Hepatocyte (in vitro differentiated cells): Measurements from ENCODE around the gene LUC7L2. TPM values are rescaled to one million over a fixed set of nuclear protein-coding genes. Genes with fewer than 3 reads are reported as not detected.

Experiments
- DNase-seq: peaks from one replicate; pipeline ENCODE4 v3.0.0-alpha.2; 2016; ENCODE audit warnings: low spot score
- H2AFZ ChIP-seq: fragments of 200-600 bp; sonication (generic); 2 replicates; pipeline ENCODE4 v1.6.0; 2016; ENCODE audit warnings: antibody characterized with exemption, mild to moderate bottlenecking
- H3K27ac ChIP-seq: fragments of 200-600 bp; sonication (generic); 2 replicates; pipeline ENCODE4 v1.5.1; 2016; ENCODE audit warnings: mild to moderate bottlenecking
- H3K27me3 ChIP-seq: fragments of 200-600 bp; sonication (generic); 2 replicates; pipeline ENCODE4 v1.6.1; 2016
- H3K36me3 ChIP-seq: fragments of 200-600 bp; sonication (generic); replicated peaks from 2 replicates; pipeline ENCODE4 v1.5.1; 2016; ENCODE audit warnings: low read depth; ENCODE audit not compliant: insufficient read depth
- H3K4me1 ChIP-seq: fragments of 200-600 bp; sonication (generic); 2 replicates; pipeline ENCODE4 v1.5.1; 2016; ENCODE audit warnings: mild to moderate bottlenecking, moderate library complexity; ENCODE audit not compliant: insufficient read depth
- H3K4me2 ChIP-seq: fragments of 200-600 bp; sonication (generic); 2 replicates; pipeline ENCODE4 v1.6.0; 2016
- H3K4me3 ChIP-seq: fragments of 200-600 bp; sonication (generic); 2 replicates; pipeline ENCODE4 v1.5.1; 2016; ENCODE audit warnings: mild to moderate bottlenecking
- H3K79me2 ChIP-seq: fragments of 200-600 bp; sonication (generic); 2 replicates; pipeline ENCODE4 v1.6.0; 2017; ENCODE audit warnings: mild to moderate bottlenecking
- H3K9me2 ChIP-seq: fragments of 200-600 bp; sonication (generic); replicated peaks from 2 replicates; pipeline ENCODE4 v1.6.0; 2017; ENCODE audit warnings: mild to moderate bottlenecking; ENCODE audit not compliant: insufficient read depth
- H3K9me3 ChIP-seq: fragments of 200-600 bp; sonication (generic); 2 replicates; pipeline ENCODE4 v1.5.1; 2016; ENCODE audit warnings: low read depth, mild to moderate bottlenecking
- H4K20me1 ChIP-seq: fragments of 200-600 bp; sonication (generic); 2 replicates; pipeline ENCODE4 v1.6.0; 2016; ENCODE audit warnings: mild to moderate bottlenecking; ENCODE audit not compliant: insufficient read depth, poor library complexity, severe bottlenecking
- CTCF ChIP-seq: fragments of 200-600 bp; sonication (generic); IDR thresholded peaks from 2 replicates; pipeline ENCODE4 v1.5.1; 2016; ENCODE audit warnings: antibody characterized with exemption, mild to moderate bottlenecking; ENCODE audit not compliant: poor library complexity
- EZH2 ChIP-seq: fragments of 200-600 bp; sonication (generic); IDR thresholded peaks from 2 replicates; pipeline ENCODE4 v1.6.1; 2016; ENCODE audit warnings: antibody characterized with exemption, mild to moderate bottlenecking, borderline replicate concordance
- EZH2phosphoT487 ChIP-seq: fragments of 200-600 bp; sonication (generic); IDR thresholded peaks from one replicate; pipeline ENCODE4 v1.6.1; 2018; ENCODE audit warnings: antibody characterized with exemption, mild to moderate bottlenecking, low read depth, moderate library complexity; ENCODE audit not compliant: unreplicated experiment, severe bottlenecking
- WGBS: methylation state at CpG from one replicate; pipeline ENCODE4 v1.1.6; 2016; ENCODE audit warnings: low lambda C conversion rate; ENCODE audit errors: missing lambda C conversion rate; 5-methylcytosine and 5-hydroxymethylcytosine counted together
- polyA plus RNA-seq: library from polyadenylated mRNA; unstranded; fragments of >200 nt; fragmentation: Nextera tagmentation; extraction: Ambion mirVana; gene quantifications from 2 replicates; pipeline ENCODE4 v1.2.1, GENCODE V29; 2016
- total RNA-seq: library from RNA; depleted of rRNA; stranded (reverse); fragments of >200 nt; gene quantifications from 2 replicates; pipeline ENCODE4 v1.2.3, GENCODE V29; 2014

LUC7L2 gene
- total and polyA plus RNA-seq, 2 experiments from 2014 or later: 68.6 to 76.4 TPM

- no peak for TF ChIP-seq EZH2phosphoT487
- no peak for TF ChIP-seq CTCF
- no peak for TF ChIP-seq EZH2
- no peaks in the 10 kb centered on the region for H4K20me1 ChIP-seq
- DNase-seq: no peak
- H3K27me3 ChIP-seq: no peaks in the 10 kb centered on the region
- H3K4me3 ChIP-seq: no peak overlapping the region
- no peaks in the 10 kb centered on the region for H3K9me3 ChIP-seq
- WGBS: 86% methylated on average over 12 of the region's 12 CpGs
- no peaks in the 10 kb centered on the region for H3K79me2 ChIP-seq
- H3K9me2 ChIP-seq: no peaks in the 10 kb centered on the region
- H3K36me3 ChIP-seq: no peaks in the 10 kb centered on the region
- no peaks in the 10 kb centered on the region for H3K4me1 ChIP-seq
- no peak overlapping the region for H2AFZ ChIP-seq
- no peak overlapping the region for H3K27ac ChIP-seq
- H3K4me2 ChIP-seq: no peak overlapping the region
These were observed 93.4 kb downstream of the LUC7L2 start for GRCh38 chr7:139452958-139453672.

GRCh38 chr7:139453673-139454321, 94.1 kb downstream of the LUC7L2 start:
- DNase-seq: no peak
- H3K4me1 ChIP-seq: no peaks in the 10 kb centered on the region
- H3K27ac ChIP-seq: no peak overlapping the region
- no peaks in the 10 kb centered on the region for H3K9me2 ChIP-seq
- H3K27me3 ChIP-seq: no peaks in the 10 kb centered on the region
- H3K4me3 ChIP-seq: no peak overlapping the region
- H3K36me3 ChIP-seq: no peaks in the 10 kb centered on the region
- H2AFZ ChIP-seq: no peak overlapping the region
- 91% methylated on average over 19 of the region's 20 CpGs for WGBS
- H3K9me3 ChIP-seq: no peaks in the 10 kb centered on the region
- H4K20me1 ChIP-seq: no peaks in the 10 kb centered on the region
- H3K79me2 ChIP-seq: no peaks in the 10 kb centered on the region
- no peak overlapping the region for H3K4me2 ChIP-seq
- TF ChIP-seq EZH2 (no peak), EZH2phosphoT487 (no peak), CTCF (no peak)

- Histone ChIP-seq H3K79me2 (no peaks in the 10 kb centered on the region), H4K20me1 (no peaks in the 10 kb centered on the region), H3K4me1 (no peaks in the 10 kb centered on the region), H3K4me2 (no peak overlapping the region), H2AFZ (no peak overlapping the region), H3K9me3 (no peaks in the 10 kb centered on the region), H3K9me2 (no peaks in the 10 kb centered on the region), H3K4me3 (no peak overlapping the region), H3K27ac (no peak overlapping the region), H3K27me3 (no peaks in the 10 kb centered on the region), H3K36me3 (no peaks in the 10 kb centered on the region)
- 92% methylated on average over 4 of the region's 4 CpGs for WGBS
- TF ChIP-seq CTCF: no peak
- no peak for TF ChIP-seq EZH2
- no peak for TF ChIP-seq EZH2phosphoT487
- no peak for DNase-seq
These were observed 96.1 kb downstream of the LUC7L2 start for GRCh38 chr7:139455789-139456188.
